BJ (cell line): Measurements from ENCODE around the gene SFMBT1. TPM values are rescaled to one million over a fixed set of nuclear protein-coding genes. Genes with fewer than 3 reads are reported as not detected.

Source experiments
- CTCF ChIA-PET: fragments of 350-600 bp; formaldehyde crosslinking; extraction: SDS; loops from one replicate; lab custom pipeline; 2021; ENCODE audit warnings: antibody characterized with exemption, inconsistent platforms; lab: Yijun Ruan, JAX
- POLR2A ChIA-PET: fragments of 300-600 bp; sonication (Branson Sonifier 250); formaldehyde crosslinking; extraction: SDS; loops from one replicate; lab custom pipeline; 2021; ENCODE audit warnings: antibody characterized with exemption; lab: Charles Lee
- DNase-seq: peaks from one replicate; pipeline ENCODE4 v3.0.0-alpha.2; 2011; ENCODE audit warnings: low read depth
- H3K27me3 ChIP-seq: 2 replicates; pipeline ENCODE4 v1.6.0; 2011; ENCODE audit warnings: low read length; ENCODE audit not compliant: control insufficient read depth, insufficient read depth
- H3K36me3 ChIP-seq: 2 replicates; pipeline ENCODE4 v1.5.1; 2011; ENCODE audit warnings: low read length; ENCODE audit not compliant: control insufficient read depth, insufficient read depth
- H3K4me3 ChIP-seq: 2 replicates; pipeline ENCODE4 v1.5.1; 2011; ENCODE audit warnings: low read depth, mild to moderate bottlenecking, control low read depth, low read length
- polyA plus RNA-seq: library from polyadenylated mRNA; depleted of rRNA; stranded (reverse); fragments of >200 nt; gene quantifications from 2 replicates; pipeline ENCODE4 v1.2.3, GENCODE V29; 2011
- TF ChIP-seq, protein P1 (sequence below): IDR thresholded peaks from 2 replicates; pipeline ENCODE4 v1.5.1; 2011; ENCODE audit warnings: low read depth, mild to moderate bottlenecking, control low read depth, inconsistent platforms, low read length, moderate library complexity; ENCODE audit not compliant: insufficient read depth

The SFMBT1 gene
- polyA plus RNA-seq, 1 experiment: 2.1 TPM

DNA sequence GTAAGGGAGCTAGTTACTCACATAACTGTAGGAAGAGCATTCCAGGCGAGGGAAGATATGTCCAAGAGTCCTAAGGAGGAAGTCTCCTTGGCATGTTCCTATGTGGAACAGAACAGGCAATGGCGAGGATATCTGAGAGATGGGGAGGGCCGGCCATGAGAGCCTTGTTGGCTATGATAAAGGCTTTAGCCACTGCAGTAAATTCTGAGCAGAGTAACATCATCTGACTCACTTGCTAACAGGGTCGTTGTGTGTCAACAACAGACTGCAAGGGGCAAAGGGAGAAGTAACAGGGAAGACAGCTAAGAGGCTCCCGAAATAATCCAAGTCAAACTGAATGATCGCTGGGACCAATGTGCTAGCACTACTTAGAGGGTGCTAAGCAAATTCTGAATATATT lies 21.6 kb downstream of the SFMBT1 start:
- POLR2A ChIA-PET: no interaction called here

DNA sequence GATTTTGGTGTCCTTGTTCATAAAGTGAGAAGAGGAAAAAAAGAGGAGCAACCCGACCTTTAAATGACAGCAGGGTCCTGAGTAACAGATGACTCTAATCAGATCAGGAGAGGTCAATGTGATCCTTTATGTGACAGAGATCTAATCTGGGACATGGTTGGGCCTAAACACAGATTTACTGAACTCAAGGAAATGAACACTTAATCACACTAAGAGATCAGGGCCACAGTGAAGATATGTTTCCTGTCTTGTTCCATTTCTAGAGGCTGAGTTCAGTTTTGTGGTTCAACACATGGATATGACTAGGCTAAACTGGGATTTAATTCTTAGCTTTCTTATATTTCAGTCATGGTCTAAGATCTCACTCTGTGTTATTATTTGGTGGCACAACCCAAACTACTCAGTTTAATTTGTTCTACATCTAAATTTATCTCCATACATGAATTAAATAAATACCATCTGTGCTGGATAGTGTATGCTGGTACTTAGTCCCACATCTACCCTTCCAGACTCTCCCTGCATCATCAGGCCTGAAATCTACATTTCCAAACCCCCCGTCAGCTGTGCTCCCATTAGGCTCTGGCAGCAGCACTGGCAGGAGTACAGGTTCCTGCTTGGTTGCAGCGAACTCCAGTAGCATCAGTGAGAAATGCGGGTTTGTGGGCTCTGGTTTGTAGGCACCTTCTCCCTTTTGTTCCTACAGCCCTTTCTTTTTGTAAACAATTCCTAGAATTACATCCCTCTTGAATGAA lies 22.6 kb downstream of the SFMBT1 start:
- POLR2A ChIA-PET: no interaction called here

More for the DNA sequence above, 21.6 kb downstream of the SFMBT1 start:
- Histone ChIP-seq H3K4me3 (no peak overlapping the region), H3K36me3 (no peaks in the 10 kb centered on the region), H3K27me3 (no peaks in the 10 kb centered on the region)
- TF ChIP-seq, protein P1, sequence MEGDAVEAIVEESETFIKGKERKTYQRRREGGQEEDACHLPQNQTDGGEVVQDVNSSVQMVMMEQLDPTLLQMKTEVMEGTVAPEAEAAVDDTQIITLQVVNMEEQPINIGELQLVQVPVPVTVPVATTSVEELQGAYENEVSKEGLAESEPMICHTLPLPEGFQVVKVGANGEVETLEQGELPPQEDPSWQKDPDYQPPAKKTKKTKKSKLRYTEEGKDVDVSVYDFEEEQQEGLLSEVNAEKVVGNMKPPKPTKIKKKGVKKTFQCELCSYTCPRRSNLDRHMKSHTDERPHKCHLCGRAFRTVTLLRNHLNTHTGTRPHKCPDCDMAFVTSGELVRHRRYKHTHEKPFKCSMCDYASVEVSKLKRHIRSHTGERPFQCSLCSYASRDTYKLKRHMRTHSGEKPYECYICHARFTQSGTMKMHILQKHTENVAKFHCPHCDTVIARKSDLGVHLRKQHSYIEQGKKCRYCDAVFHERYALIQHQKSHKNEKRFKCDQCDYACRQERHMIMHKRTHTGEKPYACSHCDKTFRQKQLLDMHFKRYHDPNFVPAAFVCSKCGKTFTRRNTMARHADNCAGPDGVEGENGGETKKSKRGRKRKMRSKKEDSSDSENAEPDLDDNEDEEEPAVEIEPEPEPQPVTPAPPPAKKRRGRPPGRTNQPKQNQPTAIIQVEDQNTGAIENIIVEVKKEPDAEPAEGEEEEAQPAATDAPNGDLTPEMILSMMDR: no peak
- no peak for DNase-seq
- CTCF ChIA-PET: interaction anchor here (0.9 kb wide), 1 partner anchor 12 kb away, joined by 4 read pairs; no protein-coding TSS in a partner anchor

DNA sequence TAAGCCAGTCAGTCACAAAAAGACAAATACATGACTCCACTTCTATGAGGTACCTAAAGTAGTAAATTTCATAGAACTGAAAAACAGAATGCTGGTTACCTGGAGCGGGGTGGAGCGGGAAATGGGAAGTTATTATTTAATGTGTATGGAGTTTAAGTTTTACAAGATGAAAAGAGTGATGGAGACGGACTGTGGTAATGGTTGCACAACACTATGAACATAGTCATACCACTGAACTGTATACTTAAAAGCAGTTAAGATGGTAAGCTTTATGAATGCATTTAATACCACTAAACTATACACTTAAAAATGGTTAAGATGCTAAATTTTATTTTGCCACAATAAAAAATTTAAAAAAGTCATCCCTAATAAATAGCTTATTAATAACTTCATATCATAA lies 23.2 kb downstream of the SFMBT1 start:
- Histone ChIP-seq H3K4me3 (no peak overlapping the region), H3K27me3 (no peaks in the 10 kb centered on the region), H3K36me3 (no peaks in the 10 kb centered on the region)
- ChIA-PET CTCF (interaction anchor here (0.6 kb wide), 1 partner anchor 17 kb away, joined by 3 read pairs; no protein-coding TSS in a partner anchor), POLR2A (no interaction called here)
- TF ChIP-seq, protein P1: no peak
- DNase-seq: no peak

More for the DNA sequence above, 22.6 kb downstream of the SFMBT1 start:
- Histone ChIP-seq H3K27me3 (no peaks in the 10 kb centered on the region), H3K36me3 (no peaks in the 10 kb centered on the region), H3K4me3 (no peak overlapping the region)
- CTCF ChIA-PET: interaction anchor here (0.6 kb wide), 1 partner anchor 18 kb away, joined by 3 read pairs; no protein-coding TSS in a partner anchor
- TF ChIP-seq, protein P1: no peak
- DNase-seq: no peak

DNA sequence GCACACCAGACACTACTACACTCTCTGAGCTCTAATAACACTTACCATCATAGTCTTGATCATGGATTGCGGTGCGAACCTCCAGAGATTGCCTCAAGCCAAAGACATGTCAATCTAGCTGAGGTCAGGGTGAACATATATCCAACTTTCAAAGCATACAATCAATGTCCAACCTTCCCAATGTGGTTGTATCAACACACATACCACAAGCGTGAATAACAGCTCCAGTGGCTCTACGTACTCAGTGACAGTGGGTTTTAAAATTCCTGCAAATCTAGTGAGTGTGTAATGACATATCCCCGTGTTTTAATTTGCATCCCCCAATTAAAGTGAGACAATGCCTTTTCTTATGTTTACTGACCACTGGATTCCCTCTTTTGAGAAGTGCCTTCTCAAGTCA lies 29.6 kb downstream of the SFMBT1 start:
- Histone ChIP-seq H3K36me3 (no peaks in the 10 kb centered on the region), H3K27me3 (no peaks in the 10 kb centered on the region), H3K4me3 (no peak overlapping the region)
- ChIA-PET POLR2A (no interaction called here), CTCF (no interaction called here)
- TF ChIP-seq, protein P1: no peak
- DNase-seq: no peak

DNA sequence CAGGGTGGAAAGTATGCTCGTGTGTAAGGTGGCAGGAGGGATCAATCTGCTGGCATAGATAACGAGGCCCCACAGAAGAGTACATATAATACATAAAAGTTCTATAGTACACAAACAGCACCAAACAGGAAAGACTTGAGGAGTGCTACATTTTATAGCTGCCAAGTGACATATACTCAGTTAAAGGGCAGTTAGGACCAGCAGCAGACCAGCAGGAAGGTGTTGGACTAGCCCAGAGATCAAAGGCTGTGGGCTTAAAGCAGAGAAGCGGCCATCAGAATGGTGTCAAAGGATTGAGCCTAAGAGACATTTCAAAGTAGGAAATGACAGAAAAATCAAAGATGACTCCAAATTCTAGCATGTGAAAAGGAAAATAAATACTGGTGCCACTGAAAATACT lies 34.5 kb downstream of the SFMBT1 start:
- ChIA-PET CTCF (no interaction called here), POLR2A (no interaction called here)
- no peak for DNase-seq

More for the DNA sequence above, 34.5 kb downstream of the SFMBT1 start:
- Histone ChIP-seq H3K4me3 (no peak overlapping the region), H3K36me3 (no peaks in the 10 kb centered on the region), H3K27me3 (no peaks in the 10 kb centered on the region)
- TF ChIP-seq, protein P1: no peak
